HG02623 (cell line): ENCODE data around the gene PTGR3.

Experiments
- ATAC-seq: cut with Tn5 transposase; IDR thresholded peaks from one replicate; pipeline ENCODE4 v1.9.1; 2021; ENCODE audit warnings: moderate library complexity; ENCODE audit not compliant: unreplicated experiment

Gene PTGR3

GRCh38 chr18:75209129-75209950 lies at the start of gene PTGR3:
Gene PTGR3, minus strand, starts transcription at chr18:75209139. Its CDS starts 81 bp downstream, at chr18:75209058.
- ATAC-seq, result peak; percentile 38

GRCh38 chr18:75257605-75258004 lies 48.7 kb upstream of the PTGR3 start:
- ATAC-seq, result no peak

- no peak for ATAC-seq
Observed at GRCh38 chr18:75256376-75256775, 47.4 kb upstream of the PTGR3 start.

- ATAC-seq, result no peak
Observed at GRCh38 chr18:75255094-75255493, 46.2 kb upstream of the PTGR3 start.

GRCh38 chr18:75253784-75254183 lies 44.8 kb upstream of the PTGR3 start:
- ATAC-seq, result no peak

- no peak for ATAC-seq
Observed at GRCh38 chr18:75253043-75253442, 44.1 kb upstream of the PTGR3 start.

GRCh38 chr18:75252136-75252535 lies 43.2 kb upstream of the PTGR3 start:
- ATAC-seq, result no peak

- no peak for ATAC-seq
Observed at GRCh38 chr18:75251466-75251865, 42.5 kb upstream of the PTGR3 start.

GRCh38 chr18:75250471-75250821 lies 41.5 kb upstream of the PTGR3 start:
- no peak for ATAC-seq

GRCh38 chr18:75249672-75250470 lies 40.9 kb upstream of the PTGR3 start:
- ATAC-seq, result no peak

- no peak for ATAC-seq
Observed at GRCh38 chr18:75249175-75249518, 40.2 kb upstream of the PTGR3 start.

GRCh38 chr18:75248426-75249174 lies 39.7 kb upstream of the PTGR3 start:
- ATAC-seq, result no peak

GRCh38 chr18:75247611-75248421 lies 38.9 kb upstream of the PTGR3 start:
- ATAC-seq, result peak; percentile 63

GRCh38 chr18:75246721-75247610 lies 38.0 kb upstream of the PTGR3 start:
- ATAC-seq, result no peak

GRCh38 chr18:75244351-75245313 lies 35.7 kb upstream of the PTGR3 start:
- ATAC-seq, result no peak

GRCh38 chr18:75241705-75242104 lies 32.8 kb upstream of the PTGR3 start:
- ATAC-seq, result no peak

- ATAC-seq, result no peak
Observed at GRCh38 chr18:75240433-75240832, 31.5 kb upstream of the PTGR3 start.

- ATAC-seq, result no peak
Observed at GRCh38 chr18:75238786-75239185, 29.8 kb upstream of the PTGR3 start.

- no peak for ATAC-seq
Observed at GRCh38 chr18:75238100-75238499, 29.2 kb upstream of the PTGR3 start.
